Esophagus mucosa (tissue), 1 donor: ENCODE results near the gene SEC11A. TPM values are rescaled to one million over a fixed set of nuclear protein-coding genes. Genes with fewer than 3 reads are reported as not detected.
"Not testable (repeated sequence)": the region's sequence is repeated elsewhere in the genome, so short reads cannot be mapped to it uniquely, and the experiment has no call there.

ENCODE experiments used
- ATAC-seq: fragments of 200-7000 bp; cut with Tn5 transposase; one replicate; pipeline ENCODE4 v1.9.1; 2020
- total RNA-seq: library from RNA; stranded (reverse); gene quantifications from one replicate; pipeline ENCODE4 v1.2.4, GENCODE V29; 2023
- donor health status: DM: yes; HTN: yes; CAD: no.

SEC11A gene
- total RNA-seq, 1 donor from 2014 or later: 65.4 TPM

- ATAC-seq: no peak
Observed at GRCh38 chr15:84669726-84670125, 46.2 kb downstream of the SEC11A start.

DNA sequence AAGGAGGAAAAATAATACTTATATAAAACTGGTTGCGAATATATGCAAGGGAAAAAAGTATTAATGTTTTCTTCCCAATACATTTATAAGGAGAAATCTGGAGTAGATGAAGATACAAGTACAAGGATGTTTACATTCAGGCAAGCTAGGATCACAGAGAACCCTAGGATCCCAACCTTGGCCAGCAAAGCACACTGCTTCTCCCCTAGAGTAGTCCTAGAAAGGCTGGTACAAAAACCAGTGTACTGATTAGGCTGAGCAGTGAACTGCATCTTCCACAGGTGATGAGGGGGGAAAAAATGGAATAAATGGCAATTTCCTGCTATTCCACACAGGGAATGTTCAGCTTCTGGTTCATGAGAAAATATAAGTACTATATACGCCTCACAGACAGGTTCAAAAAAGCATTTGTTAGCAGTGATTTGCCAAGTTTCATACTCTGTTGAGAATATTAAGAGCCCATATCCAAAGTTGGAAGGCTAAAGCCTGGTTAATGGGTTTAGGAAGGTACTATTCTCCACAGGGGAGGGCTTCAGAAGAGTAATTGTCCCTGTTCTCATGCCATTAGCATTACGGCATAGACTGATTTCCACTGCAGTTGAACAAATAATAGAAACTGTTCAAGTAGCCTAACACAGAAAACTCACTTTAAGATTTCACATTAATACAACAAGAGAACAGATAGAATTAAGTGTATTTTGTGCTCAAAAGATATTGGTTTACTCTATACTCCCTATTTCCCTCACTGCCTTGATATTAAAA, 47.5 kb downstream of the SEC11A start:
- no peak for ATAC-seq

GRCh38 chr15:84666373-84666772, 49.6 kb downstream of the SEC11A start:
- no peak for ATAC-seq

DNA sequence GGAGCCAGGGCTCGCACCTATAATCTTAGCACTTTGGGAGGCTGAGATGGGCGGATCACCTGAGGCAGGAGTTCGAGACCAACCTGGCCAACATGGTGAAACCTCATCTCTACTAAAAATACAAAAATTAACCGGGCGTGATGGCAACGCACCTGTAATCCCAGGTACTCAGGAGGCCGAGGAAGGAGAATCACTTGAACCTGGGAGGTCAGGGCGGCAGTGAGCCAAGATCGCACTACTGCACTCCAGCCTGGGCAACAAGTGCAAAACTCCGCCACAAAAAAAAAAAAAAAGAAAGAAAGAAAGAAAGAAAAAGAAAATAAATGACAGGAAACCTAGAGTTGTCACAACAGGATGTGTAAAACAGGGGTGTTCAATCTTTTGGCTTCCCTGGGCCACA, 54.9 kb downstream of the SEC11A start:
- ATAC-seq: no peak

- no peak for ATAC-seq
Observed at GRCh38 chr15:84659904-84660781, 55.8 kb downstream of the SEC11A start.

DNA sequence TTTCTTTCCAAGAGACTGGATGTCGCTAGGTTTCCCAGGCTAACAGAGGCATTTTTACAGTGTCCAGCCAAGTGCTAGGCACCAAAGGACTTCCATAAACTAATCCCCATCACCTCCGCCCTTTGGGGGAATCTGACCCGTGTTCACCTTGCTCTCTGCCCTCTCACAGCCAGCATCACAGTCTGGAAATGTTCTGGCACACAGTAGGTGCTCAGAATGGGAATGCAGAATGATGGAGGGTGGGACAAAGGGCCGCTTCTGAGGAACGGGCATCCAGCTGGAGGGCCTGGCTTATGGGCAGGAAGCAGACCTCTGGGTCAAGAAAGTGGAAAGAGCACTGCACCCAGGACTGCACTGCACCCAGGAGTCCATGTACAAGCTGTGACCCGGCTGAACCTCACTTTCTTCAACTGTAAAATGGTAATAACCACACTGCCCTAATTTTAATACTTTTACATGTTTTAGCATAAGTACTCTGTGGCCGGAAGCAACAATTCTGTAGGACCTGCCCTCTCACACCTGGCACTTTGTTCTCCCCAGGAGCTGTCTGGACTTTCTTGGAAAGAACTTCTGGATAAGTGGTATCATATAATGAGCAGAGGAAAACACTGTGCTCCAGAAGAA, 57.0 kb downstream of the SEC11A start:
- no peak for ATAC-seq

- peak; percentile 60 for ATAC-seq
Observed at GRCh38 chr15:84658080-84658787, 57.7 kb downstream of the SEC11A start, which contains the start of gene NMB. TSS of gene NMB (minus strand) at chr15:84658199. CDS start at chr15:84658152, 47 bp downstream.

- ATAC-seq: no peak
Observed at GRCh38 chr15:84657748-84658079, 58.2 kb downstream of the SEC11A start.

GRCh38 chr15:84656972-84657371, 59.0 kb downstream of the SEC11A start:
- ATAC-seq: peak; percentile 12

DNA sequence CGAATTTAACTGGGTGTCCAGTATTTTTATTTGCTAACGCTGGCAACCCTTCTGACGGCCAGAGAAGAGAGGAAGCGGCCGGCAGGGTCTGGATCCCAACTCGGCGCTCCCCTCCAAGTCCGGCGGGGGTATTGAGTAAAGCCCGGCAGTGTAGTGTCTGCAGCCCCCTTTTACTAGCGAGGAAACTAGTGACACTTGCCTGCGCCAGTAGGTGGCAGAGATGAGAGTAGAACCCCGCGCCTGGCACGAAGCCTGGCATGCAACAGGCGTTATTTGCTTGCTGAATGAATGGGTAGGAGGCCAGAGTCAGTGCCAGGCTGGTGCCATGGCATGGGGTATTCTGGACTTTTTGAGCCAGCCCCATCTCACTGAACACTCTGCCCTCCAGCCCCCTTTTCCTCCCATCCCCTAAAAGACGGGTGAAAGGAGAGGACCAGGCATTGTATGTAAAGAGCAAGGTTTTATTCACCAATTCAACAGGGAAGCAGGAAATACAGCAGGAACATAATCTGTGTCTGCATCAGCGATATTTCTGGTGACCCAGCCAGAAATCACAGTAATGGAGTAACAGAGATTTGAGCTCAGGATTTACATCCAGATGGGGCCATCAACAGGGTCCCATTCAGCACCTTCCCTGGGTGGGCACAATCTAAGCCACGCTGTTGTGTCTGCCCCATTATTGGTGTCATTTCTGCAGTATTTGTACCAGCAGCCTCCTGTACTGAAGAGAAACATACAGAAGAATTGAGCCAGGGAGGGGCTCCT, 61.1 kb downstream of the SEC11A start:
- ATAC-seq: peak; percentile 57

DNA sequence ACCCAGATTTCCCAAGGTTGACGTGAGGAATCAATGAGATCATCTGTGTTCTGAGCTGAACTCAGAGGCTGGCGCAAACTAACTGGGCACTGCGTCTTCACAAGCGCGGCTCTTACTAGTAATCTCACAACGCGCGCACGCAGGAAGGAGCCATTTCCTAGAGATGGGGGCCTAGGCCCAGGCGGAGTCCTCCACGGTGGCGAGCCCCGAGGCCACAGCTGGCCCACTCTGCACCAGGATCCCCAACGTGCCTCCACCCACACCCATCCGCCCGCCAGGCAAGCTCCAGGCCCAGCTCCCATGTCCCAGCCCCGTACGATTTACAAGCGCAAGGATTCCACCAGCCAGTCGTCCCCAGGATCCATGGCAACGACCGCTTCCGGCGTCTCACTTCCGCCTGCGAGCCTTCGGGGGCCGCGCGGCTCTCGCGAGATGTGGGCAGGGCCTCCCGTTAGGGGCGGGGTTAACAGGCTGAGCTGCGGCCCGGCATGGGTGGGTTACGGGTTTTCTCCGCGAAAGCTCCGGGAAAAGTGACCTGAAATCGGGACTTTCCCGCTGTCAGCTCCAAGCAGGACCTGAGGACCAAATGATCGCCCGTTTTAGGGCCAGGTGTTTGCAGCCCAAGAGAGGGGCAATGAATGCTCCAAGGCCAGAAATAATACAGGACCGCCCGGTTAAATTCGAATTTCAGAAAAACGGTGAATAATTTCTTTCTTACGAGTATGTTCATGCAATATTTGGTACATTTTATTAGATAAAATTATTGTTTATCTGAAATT, 61.8 kb downstream of the SEC11A start, which contains the start of gene WDR73:
Gene WDR73 (minus strand): TSS at position 374 of the 779 bp plus-strand sequence. CDS start 9 bp downstream, at position 365.
- ATAC-seq: peak; percentile 88

- ATAC-seq: no peak
Observed at GRCh38 chr15:84653584-84653909, 62.4 kb downstream of the SEC11A start.

DNA sequence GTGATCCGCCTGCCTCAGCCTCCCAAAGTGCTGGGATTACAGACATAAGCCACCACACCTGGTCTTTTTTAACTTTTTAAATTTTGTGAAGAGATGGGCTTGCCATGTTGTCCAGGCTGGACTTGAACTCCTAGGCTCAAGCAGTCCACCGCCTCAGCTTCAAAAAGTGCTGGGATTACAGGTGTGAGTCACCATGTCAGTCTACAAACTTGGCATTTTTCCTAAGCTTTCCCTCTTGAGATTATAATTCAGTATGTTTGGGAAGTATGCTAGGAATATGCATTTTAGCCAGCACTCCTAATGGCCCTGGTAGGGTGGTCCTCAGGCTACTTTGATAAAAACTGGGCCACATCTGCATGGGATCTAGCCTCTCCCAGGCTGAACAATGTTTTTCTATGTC, 66.2 kb downstream of the SEC11A start:
- no peak for ATAC-seq

DNA sequence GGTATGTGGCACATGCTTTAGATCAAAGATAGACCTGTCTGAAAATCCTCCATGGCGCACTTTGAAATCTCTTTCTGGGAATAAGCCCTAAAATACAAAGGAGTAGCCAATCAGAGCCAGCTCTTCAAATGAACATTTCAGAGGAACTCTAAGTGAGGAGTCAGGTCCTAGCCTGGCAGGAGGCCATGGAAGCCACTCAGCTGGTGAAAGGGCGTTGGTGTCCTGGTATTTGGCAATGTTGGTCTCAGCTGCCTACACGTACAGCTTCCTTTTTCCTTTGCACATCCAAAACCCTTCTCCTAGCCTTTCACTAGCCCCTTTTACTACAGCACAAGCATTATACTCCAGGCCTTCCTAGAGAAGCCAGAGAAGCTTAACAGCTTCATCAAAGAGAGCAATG, 67.4 kb downstream of the SEC11A start:
- peak; percentile 29 for ATAC-seq

DNA sequence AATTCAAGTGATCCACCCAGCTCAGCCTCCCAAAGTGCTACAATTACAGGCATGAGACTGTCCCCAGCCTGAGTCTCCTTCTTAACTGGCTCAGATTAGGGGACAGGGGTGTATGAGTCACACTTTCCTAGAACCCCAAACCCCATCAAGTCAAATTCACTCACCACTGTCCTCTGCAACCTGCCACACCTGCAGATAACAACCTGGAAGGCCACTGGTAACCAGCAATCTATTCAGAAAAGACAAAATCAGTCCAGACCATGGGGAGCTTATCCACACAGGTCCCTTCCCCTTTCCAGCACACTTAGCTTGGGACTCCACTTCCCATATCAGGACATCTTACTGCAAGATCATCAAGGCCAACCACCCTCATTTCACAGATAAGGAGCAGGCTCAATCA, 68.2 kb downstream of the SEC11A start:
- no peak for ATAC-seq

- ATAC-seq: peak; percentile 4
Observed at GRCh38 chr15:84645997-84646396, 69.9 kb downstream of the SEC11A start.

GRCh38 chr15:84645496-84645895, 70.4 kb downstream of the SEC11A start:
- ATAC-seq: peak; percentile 7

DNA sequence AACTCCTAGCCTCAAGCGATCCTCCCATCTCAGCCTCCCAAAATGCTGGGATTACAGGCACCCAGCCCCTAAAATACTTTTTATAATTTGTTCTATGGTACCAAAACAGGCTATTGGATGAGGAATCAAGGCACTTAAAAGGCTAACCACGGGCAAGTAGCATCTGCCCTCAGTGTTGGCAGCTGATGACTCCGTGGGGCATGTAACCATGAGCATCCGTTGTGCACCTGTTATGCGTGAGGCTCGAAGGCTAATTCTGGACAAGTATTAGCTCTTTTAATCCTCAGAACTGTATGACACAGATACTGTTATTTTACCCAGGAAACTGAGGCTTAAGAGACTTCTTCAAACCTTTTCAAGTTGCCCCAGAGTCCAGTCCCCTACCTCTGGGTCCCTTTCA, 72.1 kb downstream of the SEC11A start:
- no peak for ATAC-seq

- ATAC-seq: not testable (repeated sequence)
Observed at GRCh38 chr15:84642640-84643039, 73.3 kb downstream of the SEC11A start.

GRCh38 chr15:84641871-84642270, 74.1 kb downstream of the SEC11A start:
- ATAC-seq: not testable (repeated sequence)

- ATAC-seq: peak; percentile 70
Observed at GRCh38 chr15:84638103-84638502, 77.8 kb downstream of the SEC11A start.
